GM12892 (cell line): Measurements from ENCODE around the gene DLG5.

ENCODE experiments used
- DNase-seq: peaks from one replicate; pipeline ENCODE4 v3.0.0; 2011; ENCODE audit not compliant: insufficient read length
- FAIRE-seq: peaks from 2 replicates; lab custom pipeline; 2011; peaks lifted over from hg19 to GRCh38; lab: Jason Lieb, UNC
- POLR2A ChIP-seq: IDR thresholded peaks from 2 replicates; pipeline ENCODE4 v1.6.1; 2011; ENCODE audit warnings: low read depth, low read length, control low read depth
- POLR2AphosphoS5 ChIP-seq: IDR thresholded peaks from 2 replicates; pipeline ENCODE4 v1.6.1; 2011; ENCODE audit warnings: low read depth, low read length, control low read depth
- TAF1 ChIP-seq: IDR thresholded peaks from 2 replicates; pipeline ENCODE4 v1.6.1; 2011; ENCODE audit warnings: low read depth, mild to moderate bottlenecking, control low read depth, low read length, borderline replicate concordance

The DLG5 gene

DNA sequence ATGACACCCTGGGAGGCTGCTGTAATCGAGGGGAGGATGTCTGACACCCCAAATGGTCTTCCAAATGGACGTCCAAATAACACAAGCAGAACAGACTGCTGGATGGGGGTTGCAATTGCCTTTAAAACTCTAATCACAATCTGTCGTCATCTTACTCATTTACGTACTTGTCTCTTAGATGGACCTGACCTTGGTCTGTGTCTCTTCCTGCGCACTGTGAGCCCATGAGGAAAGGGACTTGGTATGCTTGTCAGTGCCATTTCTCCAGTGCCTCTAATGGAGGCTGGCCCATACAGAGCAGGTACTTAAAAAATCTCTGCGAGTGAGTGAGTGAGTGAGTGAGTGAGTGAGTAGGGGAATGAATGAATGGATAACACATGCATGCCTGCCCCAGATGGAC, 93.3 kb downstream of the DLG5 start:
- FAIRE-seq: no peak
- no peak for DNase-seq
- TF ChIP-seq POLR2AphosphoS5 (no peak), POLR2A (no peak), TAF1 (no peak)

DNA sequence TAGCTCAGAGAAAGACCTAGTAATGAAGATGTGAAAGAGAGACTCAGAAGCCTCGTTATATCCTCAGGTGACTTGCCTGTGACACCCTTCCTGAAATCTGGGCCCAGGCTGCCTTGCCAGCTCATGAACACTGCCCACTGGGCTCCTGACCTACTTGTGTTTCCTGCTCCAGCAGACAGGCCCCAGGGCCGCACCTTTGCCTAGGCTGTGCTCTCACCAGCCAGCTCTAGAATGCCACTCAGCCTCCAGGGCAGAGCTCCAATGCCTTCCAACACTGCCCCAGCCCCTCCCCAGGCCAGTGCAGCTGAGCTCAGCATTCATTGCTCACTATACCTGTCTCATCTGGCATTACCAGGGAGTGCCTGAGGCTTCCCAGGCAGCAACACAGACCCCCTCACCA, 94.3 kb downstream of the DLG5 start:
- FAIRE-seq (no peak), DNase-seq (no peak)
- TF ChIP-seq POLR2A (no peak), TAF1 (no peak), POLR2AphosphoS5 (no peak)

DNA sequence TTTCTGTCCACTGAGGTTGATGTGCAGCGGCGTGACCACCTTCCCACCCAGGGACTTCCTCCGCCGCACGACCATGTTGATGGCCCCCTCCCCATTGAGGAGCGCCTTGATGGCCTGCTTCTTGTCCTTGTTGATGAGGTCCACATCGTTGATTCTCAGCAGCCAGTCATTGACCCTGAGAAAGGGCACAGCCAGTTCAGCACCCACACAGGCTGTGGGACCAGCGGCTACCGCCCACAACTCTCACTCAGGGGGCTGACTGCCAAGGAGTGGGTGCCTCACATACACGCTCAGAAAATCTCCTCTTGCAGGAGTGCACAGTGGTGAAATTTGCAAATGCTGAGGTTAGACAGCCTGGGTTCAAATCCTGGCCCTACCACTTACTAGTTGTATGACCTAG, 97.2 kb downstream of the DLG5 start:
- no peak for FAIRE-seq
- DNase-seq: no peak
- TF ChIP-seq TAF1 (no peak), POLR2AphosphoS5 (no peak), POLR2A (no peak)

DNA sequence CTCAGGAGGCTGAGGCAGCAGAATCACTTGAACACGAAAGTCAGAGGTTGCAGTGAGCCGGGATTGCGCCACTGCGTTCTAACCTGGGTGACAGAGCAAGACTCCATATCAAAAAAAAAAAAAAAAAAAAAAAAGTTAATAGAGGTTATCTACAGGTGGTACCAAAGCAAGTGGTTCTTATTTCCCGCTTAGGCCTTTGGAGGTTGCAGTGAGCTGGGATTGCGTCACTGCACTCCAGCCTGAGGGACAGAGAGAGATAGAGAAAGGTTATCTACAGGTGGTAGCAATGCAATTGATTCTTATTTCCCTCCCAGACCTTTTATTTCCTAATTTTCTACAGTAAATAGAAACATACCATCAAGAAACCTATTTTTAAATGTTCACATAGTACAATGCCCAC, 98.2 kb downstream of the DLG5 start:
- no peak for DNase-seq
- no peak for FAIRE-seq
- TF ChIP-seq TAF1 (no peak), POLR2AphosphoS5 (no peak), POLR2A (no peak)

DNA sequence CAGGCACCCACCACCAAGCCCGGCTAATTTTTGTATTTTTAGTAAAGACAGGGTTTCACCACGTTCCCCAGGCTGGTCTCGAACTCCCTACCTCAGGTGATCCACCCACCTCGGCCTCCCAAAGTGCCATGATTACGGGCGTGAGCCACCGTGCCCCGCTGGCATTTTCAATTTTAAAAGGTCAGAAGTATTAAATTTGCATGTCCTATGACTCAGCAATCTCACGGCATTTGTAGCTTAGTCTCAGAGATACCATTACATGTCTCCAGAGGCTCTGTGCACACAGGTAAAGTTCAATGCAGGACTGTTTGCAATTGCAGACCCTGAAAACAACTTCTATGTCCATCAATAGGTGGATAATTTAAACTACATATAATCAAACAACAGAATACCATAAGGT, 99.2 kb downstream of the DLG5 start:
- no peak for TF ChIP-seq POLR2A
- TF ChIP-seq POLR2AphosphoS5: no peak
- TF ChIP-seq TAF1: no peak
- FAIRE-seq: no peak
- DNase-seq: no peak

DNA sequence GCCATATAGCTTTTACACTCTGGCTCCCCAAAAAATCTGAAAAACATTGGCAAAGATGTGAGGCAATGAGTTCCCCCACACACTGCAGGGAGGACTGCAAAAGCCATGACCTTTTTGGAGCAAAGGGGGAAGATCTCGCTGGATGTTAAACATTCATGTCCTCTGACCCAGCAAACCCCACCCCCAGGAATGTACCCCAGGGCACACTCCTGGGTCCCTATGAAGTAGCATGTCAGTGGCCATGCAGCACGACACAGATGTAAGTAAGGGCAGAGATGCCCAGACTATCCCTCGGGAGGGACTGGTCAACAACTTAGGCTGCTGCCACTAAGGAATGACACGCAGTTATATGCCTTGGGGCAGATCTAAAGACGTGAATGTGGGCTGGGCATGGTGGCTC, 100.6 kb downstream of the DLG5 start:
- FAIRE-seq (no peak), DNase-seq (no peak)
- TF ChIP-seq TAF1 (no peak), POLR2AphosphoS5 (no peak), POLR2A (no peak)

DNA sequence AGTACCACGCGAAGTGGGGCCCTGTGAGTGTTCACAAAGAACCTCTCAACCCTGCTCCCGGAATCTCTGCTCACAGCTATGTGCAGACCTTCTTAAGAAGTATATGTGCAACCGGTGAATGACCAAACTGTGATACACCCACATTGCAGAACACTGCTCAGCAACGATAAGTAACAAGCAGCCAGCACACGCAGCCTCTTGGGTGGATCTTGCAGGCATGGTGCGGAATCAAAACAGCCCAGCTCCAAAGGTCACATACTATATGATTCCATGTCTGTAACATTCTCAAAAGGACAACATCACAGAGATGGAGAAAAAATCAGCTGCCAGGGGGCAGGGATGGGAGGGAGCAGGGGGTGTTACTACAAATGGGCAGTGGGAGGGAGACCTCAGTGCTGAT, 101.6 kb downstream of the DLG5 start:
- DNase-seq (no peak), FAIRE-seq (no peak)
- TF ChIP-seq POLR2AphosphoS5 (no peak), TAF1 (no peak), POLR2A (no peak)

DNA sequence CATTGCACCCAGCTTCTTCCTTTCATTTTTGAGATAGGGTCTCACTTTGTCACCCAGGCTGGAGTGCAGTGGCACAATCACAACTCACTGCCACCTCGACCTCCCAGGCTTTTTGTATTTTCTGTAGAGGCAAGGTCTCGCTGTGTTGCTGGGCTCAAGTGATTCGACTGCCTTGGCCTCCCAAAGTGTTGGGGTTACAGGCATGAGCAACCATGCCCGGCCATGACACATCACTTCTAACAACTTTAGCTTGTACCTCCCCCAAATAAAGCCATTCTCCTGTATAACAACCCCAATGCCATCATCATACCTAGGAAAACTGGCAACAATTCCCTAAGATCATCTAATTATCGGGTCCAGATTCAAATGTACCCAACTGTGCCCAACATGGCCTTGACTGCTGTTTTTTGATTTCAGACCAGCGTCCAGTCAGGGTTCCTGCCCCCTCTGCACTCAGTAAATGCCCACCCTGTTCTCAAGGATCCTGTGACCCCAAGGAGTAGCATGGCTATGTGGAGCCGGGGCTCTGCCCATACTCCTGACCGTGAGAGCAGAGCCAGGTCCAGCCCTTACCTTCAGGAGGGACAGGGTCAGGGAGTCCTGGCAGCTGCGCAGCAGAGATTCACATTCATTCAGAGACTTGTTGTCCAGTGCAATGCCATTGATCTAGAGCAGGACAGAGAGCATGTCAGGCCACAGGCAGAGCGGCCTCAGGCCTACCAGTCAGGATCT, 102.6 kb downstream of the DLG5 start:
- FAIRE-seq: no peak

DNA sequence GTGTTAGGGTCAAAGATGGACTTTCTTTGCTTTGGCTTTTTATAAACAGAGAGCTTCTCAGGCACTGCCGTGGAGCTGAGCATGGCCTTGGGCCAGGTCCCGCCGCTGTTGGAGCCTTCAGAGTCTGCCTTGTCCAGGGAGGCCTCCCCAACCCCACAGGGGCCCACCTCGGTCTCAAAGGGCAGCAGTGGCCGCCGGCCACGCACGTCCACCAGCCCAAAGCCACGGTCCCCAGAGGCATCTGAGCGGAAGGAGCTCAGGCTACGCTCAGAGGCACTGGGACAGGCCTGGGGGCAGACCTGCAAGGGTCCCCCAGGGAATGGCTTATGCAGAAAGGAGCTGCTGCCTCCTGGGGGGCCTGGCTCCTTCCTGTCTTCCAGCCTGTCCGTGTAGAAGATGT, 105.0 kb downstream of the DLG5 start:
- no peak for TF ChIP-seq POLR2AphosphoS5
- no peak for TF ChIP-seq POLR2A
- TF ChIP-seq TAF1: no peak
- DNase-seq (no peak), FAIRE-seq (no peak)

More for the DNA sequence above, 102.6 kb downstream of the DLG5 start:
- no peak for TF ChIP-seq POLR2A
- no peak for TF ChIP-seq TAF1
- TF ChIP-seq POLR2AphosphoS5: no peak
- no peak for DNase-seq

DNA sequence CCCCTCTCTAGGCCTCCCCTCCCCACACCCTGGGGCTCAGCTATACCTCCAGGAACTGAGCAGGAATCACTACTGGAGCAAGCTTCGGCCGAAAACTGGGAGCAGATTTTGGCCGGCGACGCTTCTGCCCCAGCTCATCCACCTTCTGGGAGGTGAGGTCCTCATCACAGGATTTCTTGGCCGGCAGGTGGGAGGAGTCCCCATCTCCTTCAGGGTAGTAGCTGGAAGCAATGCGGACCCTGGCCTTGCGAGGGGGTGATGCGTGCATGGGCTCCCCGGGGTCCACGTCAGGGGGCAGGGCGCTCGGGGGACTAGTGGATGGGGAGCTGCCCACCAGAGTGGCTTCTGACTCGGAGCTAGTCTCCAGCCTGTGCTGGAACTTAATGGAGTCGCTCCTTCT, 105.5 kb downstream of the DLG5 start:
- no peak for DNase-seq
- no peak for TF ChIP-seq POLR2A
- no peak for TF ChIP-seq TAF1
- no peak for TF ChIP-seq POLR2AphosphoS5
- no peak for FAIRE-seq

DNA sequence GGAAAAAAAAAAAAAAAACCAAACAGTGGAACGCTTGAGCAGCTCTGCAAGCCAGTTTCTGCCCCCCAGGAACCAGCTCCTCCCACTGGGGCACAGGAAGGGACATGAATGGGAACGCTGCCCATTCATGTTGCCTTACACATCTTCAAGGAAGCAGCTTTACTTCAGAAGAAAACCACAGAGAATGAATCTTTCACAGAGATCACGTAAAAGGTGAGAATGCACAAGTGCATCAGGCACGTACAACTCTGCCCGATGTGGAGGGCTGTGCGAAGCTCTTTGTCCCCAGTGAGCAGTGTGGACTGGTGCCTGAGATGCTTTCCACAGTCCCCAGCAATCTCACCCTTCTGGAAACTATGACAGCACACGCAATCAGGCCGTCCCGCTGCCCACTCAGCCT, 106.2 kb downstream of the DLG5 start:
- no peak for FAIRE-seq
- DNase-seq: no peak
- TF ChIP-seq POLR2A (no peak), TAF1 (no peak), POLR2AphosphoS5 (no peak)

DNA sequence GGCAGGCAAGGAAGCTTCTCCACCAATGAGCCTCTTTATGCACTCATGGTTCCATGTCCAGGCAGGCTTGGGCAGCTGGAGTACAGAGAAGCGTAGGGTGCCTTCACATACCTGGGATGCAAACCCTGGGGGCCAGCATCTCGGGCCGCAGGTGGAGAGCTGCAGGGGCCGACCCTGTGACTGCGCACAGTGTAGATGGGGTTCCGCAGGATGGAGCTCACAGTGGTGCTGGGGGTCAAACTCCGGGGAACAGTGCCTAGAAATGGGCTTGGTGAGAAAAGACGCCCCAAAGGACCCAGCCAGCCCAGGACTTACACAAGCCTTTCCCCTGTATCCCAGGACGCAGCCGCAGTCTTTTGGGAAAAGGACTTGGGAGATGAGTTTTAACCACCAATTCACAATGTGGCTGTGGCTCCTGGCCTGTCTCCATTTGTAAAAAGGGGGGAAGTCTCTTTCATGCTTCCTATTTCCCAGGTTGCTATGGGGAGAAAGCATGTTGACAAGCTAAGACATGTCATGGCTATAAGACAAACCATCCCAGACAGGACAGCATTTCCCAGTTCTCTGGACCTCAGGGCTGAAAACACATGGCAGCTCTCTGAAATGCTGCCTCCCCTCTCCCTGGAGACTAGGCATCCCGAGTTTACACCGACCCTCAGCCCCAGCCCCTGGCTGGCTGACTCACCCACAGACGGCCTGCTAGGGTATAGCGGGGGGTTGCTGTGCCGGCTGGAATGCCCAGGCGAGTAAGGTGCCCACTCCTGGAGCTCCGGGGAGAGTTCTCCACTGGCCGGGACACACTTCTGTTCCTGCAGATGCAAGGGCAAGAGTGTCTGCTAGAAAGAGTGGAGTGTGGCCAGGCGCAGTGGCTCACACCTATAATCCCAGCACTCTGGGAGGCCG, 107.1 kb downstream of the DLG5 start:
- DNase-seq (no peak), FAIRE-seq (no peak)
- no peak for TF ChIP-seq POLR2A
- TF ChIP-seq POLR2AphosphoS5: no peak
- TF ChIP-seq TAF1: no peak

DNA sequence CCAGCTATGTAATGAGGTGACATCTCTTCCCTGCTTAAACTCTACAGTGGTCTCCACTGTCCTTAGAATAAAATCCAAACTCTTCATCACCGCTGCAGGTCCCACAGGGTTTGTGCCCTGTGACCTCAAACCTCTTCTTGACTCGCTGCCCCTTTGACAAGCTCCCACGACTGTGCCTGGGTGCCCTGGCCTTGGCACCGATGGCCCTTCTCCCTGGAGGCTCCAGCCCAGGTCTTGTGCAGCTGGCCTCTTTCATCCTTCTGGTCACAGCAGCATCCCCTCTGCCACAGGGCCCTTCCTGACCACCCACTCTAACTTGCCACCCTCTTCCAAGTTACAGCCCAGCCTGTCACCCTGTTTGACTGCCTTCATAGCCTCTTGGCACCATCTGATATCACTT, 108.2 kb downstream of the DLG5 start:
- no peak for FAIRE-seq
- TF ChIP-seq TAF1 (no peak), POLR2AphosphoS5 (no peak), POLR2A (no peak)
- DNase-seq: no peak

DNA sequence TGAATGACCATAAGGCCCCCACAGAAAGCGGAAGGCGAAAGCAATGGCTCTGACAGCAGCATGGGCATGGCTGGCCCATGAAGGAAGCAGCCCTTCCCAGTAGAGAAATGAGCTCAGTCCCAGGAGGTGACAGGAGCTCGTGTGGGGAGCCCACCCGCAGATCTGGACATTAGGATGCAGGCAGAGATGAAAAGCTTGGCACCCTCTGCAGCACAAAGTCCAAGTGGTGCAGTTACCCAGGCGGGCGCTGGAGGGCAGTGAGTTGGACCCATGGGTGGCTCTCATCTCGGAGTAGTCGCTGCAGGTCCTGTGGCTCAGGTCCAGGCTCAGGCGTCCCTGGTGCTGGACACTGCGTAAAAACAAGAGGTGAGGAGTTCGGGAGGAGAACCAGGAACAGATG, 109.0 kb downstream of the DLG5 start:
- no peak for DNase-seq
- no peak for TF ChIP-seq POLR2AphosphoS5
- no peak for TF ChIP-seq POLR2A
- no peak for TF ChIP-seq TAF1
- FAIRE-seq: no peak
